ENCODE results near the gene INPP4B. TPM values are rescaled to one million over a fixed set of nuclear protein-coding genes. Genes with fewer than 3 reads are reported as not detected.

Gene INPP4B
- total and polyA plus RNA-seq, 2 donors (not counting 1 experiment from before 2014, with no cell fraction given): 0.03 TPM; not detected in 1

- no peak overlapping the region for H3K27ac ChIP-seq (ENCODE audit: low read length in 2 of 2)
- Mint-ChIP-seq H3K27ac (no peak overlapping the region), H3K27me3 (no peaks in the 10 kb centered on the region), H3K4me1 (no peaks in the 10 kb centered on the region), H3K4me3 (no peak overlapping the region), H3K9me3 (ENCODE audit: insufficient read depth) (no peaks in the 10 kb centered on the region)
- CTCF ChIA-PET: no interaction called here
- WGBS (ENCODE audit: insufficient coverage): 100% methylated on average over 1 of the region's 2 CpGs
- TF ChIP-seq CTCF (IDR thresholded peaks at IDR 0.05) (no peak), EZH2 (IDR thresholded peaks at IDR 0.05; ENCODE audit: borderline replicate concordance, insufficient read depth, low read depth, low read length, poor library complexity, severe bottlenecking) (no peak)
- H3K79me2 ChIP-seq (ENCODE audit: control insufficient read depth, insufficient read depth, low read length): no peaks in the 10 kb centered on the region
- DNase-seq (no peak), ATAC-seq (ENCODE audit: low read depth) (no peak)
- no peak overlapping the region for H3K9ac ChIP-seq (ENCODE audit: low read length)
- H3K4me2 ChIP-seq (replicated peaks; ENCODE audit: low read depth, low read length, poor library complexity, severe bottlenecking): no peak overlapping the region
- H3K9me3 ChIP-seq (ENCODE audit: control extremely low read depth in 1 of 3, control insufficient read depth in 2 of 3, insufficient read depth in 1 of 3, low read length in 2 of 3): no peaks in the 10 kb centered on the region
- H4K20me1 ChIP-seq (ENCODE audit: control insufficient read depth, insufficient read depth, low read length, poor library complexity, severe bottlenecking): no peaks in the 10 kb centered on the region
- H3K4me1 ChIP-seq (ENCODE audit: control insufficient read depth in 2 of 2, insufficient read depth in 2 of 2, low read length in 2 of 2): no peaks in the 10 kb centered on the region
- no peak overlapping the region for H3K4me3 ChIP-seq (ENCODE audit: control extremely low read depth in 1 of 5, extremely low read depth in 1 of 5, insufficient read depth in 1 of 5, low read depth in 2 of 5, low read length in 4 of 5)
- no peaks in the 10 kb centered on the region for H3K36me3 ChIP-seq (replicated peaks in 1 of 2; ENCODE audit: control extremely low read depth in 1 of 2, control insufficient read depth in 1 of 2, extremely low read depth in 1 of 2, insufficient read depth in 2 of 2, low read length in 1 of 2)
- no peaks in the 10 kb centered on the region for H3K27me3 ChIP-seq (replicated peaks in 1 of 4; ENCODE audit: control extremely low read depth in 1 of 4, control insufficient read depth in 3 of 4, insufficient read depth in 4 of 4, low read length in 3 of 4)
- intact Hi-C loops (cut with micrococcal nuclease): no loop called here
- H2AFZ ChIP-seq (ENCODE audit: insufficient read depth, low read depth, low read length, poor library complexity, severe bottlenecking): no peak overlapping the region
- POLR2A ChIA-PET: no interaction called here
Measured at GRCh38 chr4:142378179-142378578, 467.9 kb downstream of the INPP4B start.

- DNase-seq (no peak), ATAC-seq (ENCODE audit: low read depth) (no peak)
- POLR2A ChIA-PET: no interaction called here
- Histone ChIP-seq H3K9ac (ENCODE audit: low read length) (no peak overlapping the region), H3K79me2 (ENCODE audit: control insufficient read depth, insufficient read depth, low read length) (no peaks in the 10 kb centered on the region), H3K27me3 (replicated peaks in 1 of 4; ENCODE audit: control extremely low read depth in 1 of 4, control insufficient read depth in 3 of 4, insufficient read depth in 4 of 4, low read length in 3 of 4) (no peaks in the 10 kb centered on the region), H3K9me3 (ENCODE audit: control extremely low read depth in 1 of 3, control insufficient read depth in 2 of 3, insufficient read depth in 1 of 3, low read length in 2 of 3) (no peaks in the 10 kb centered on the region), H3K4me2 (replicated peaks; ENCODE audit: low read depth, low read length, poor library complexity, severe bottlenecking) (no peak overlapping the region), H4K20me1 (ENCODE audit: control insufficient read depth, insufficient read depth, low read length, poor library complexity, severe bottlenecking) (no peaks in the 10 kb centered on the region), H3K36me3 (replicated peaks in 1 of 2; ENCODE audit: control extremely low read depth in 1 of 2, control insufficient read depth in 1 of 2, extremely low read depth in 1 of 2, insufficient read depth in 2 of 2, low read length in 1 of 2) (no peaks in the 10 kb centered on the region), H2AFZ (ENCODE audit: insufficient read depth, low read depth, low read length, poor library complexity, severe bottlenecking) (no peak overlapping the region), H3K4me3 (ENCODE audit: control extremely low read depth in 1 of 5, extremely low read depth in 1 of 5, insufficient read depth in 1 of 5, low read depth in 2 of 5, low read length in 4 of 5) (no peak overlapping the region), H3K27ac (ENCODE audit: low read length in 2 of 2) (no peak overlapping the region), H3K4me1 (ENCODE audit: control insufficient read depth in 2 of 2, insufficient read depth in 2 of 2, low read length in 2 of 2) (no peaks in the 10 kb centered on the region)
- WGBS (ENCODE audit: insufficient coverage): no CpG with 5 or more reads among the region's 3 CpGs
- H3K27ac Mint-ChIP-seq: no peak overlapping the region
- TF ChIP-seq CTCF (IDR thresholded peaks at IDR 0.05) (no peak), EZH2 (IDR thresholded peaks at IDR 0.05; ENCODE audit: borderline replicate concordance, insufficient read depth, low read depth, low read length, poor library complexity, severe bottlenecking) (no peak)
- H3K4me1 Mint-ChIP-seq: no peaks in the 10 kb centered on the region
- H3K4me3 Mint-ChIP-seq: no peak overlapping the region
- intact Hi-C loops (cut with micrococcal nuclease): no loop called here
- no peaks in the 10 kb centered on the region for H3K9me3 Mint-ChIP-seq (ENCODE audit: insufficient read depth)
- CTCF ChIA-PET: no interaction called here
- H3K27me3 Mint-ChIP-seq: no peaks in the 10 kb centered on the region
Measured at GRCh38 chr4:142377342-142378091, 468.6 kb downstream of the INPP4B start.

Data from B cell (primary cell).